Stimulated activated CD8-positive, alpha-beta memory T cell treated with anti-CD3 and anti-CD28 coated beads, Interleukin-4, amount 100 ng/mL, for 1 hour (primary cell): ENCODE results near the gene DNAH1.
A peak's percentile ranks its signal among the peaks of the same experiment; 100 is the strongest.
"Not testable (repeated sequence)": the region's sequence is repeated elsewhere in the genome, so short reads cannot be mapped to it uniquely, and the experiment has no call there.

Experiments
- DNase-seq, 2 donors: peaks; one replicate each; pipeline ENCODE4 v3.0.0-alpha.2; 2020; ENCODE audit warnings: low read depth in 2 of 2, low spot score in 1 of 2

The DNAH1 gene

DNA sequence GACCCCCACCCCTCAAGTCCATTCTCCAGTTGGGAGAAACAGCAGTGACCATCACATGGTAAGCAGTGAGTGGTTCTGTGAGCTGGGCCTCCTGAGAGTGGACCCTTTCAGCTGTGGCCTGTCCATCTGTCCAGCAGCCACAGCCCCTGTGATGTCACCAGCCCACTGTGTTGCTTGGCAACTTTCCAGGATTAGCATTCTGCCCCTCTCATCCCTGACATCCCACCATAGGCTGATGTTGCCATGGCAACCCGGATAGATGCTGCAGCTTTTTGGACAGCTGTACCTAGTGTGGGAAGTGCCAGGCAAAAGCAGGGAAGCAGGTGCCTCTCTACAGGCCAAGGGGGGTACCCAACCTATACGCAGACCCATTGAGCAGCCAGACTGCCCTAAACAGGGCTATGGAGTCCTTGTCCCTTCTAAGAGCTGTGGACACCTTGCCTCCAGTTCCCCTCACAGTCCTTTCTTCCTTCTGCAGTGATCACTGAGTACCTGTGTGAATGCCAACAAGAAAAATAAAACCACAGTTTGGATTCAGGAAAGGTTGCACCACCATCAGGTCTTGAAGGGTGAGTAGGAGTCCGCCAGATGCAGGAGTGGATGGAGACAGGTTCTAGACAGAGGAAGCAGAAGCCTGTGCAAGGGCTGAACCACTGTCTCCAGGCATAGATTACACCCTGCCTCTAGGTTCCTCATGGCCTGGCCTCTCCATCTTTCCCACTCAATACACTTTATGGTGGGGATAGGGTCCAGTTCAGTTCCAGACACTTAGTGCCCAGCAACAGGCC lies at the start of gene DNAH1:
TSS of gene DNAH1 (plus strand) at position 343 of the 788 bp plus-strand sequence. CDS start 6,124 bp downstream, outside the sequence.
- DNase-seq = no peak

DNA sequence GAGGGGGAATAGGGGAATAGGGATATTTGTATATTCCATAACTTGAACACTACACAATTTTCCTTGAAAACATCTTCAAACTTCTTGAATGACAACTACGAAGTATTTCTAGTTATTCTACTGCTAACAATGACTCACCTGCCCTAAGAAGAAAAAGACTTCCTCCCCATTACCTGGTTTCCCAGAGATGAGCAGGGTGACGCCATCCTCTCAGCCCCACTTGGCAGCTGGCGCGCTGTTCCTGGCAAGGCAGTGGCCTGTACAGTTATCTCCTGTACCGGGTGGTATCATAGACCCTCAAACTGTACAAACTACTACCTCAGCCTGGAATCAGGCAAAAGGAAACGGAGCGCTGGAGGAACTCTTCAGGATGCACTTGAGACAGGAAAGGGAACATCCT lies 48.1 kb upstream of the DNAH1 start:
- DNase-seq = no peak

DNA sequence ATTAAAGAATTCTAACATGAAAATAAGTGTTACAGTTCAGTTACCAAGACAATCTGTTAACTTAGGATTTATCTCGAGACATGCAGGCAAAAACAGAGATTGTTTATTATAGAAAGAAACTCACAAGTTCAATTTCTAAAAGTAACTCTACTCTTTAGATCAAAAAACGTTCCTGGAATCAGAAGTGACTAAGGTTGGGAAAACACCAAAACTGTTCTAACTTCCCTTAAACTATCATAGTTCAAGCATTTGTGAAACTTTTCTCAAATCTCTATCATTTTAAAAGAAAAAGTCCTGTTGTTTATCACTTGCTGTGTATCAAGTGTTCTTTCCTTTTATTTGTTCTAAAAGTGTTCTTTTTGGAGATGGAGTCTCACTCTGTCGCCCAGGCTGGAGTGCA lies 46.3 kb upstream of the DNAH1 start:
- no peak for DNase-seq

DNA sequence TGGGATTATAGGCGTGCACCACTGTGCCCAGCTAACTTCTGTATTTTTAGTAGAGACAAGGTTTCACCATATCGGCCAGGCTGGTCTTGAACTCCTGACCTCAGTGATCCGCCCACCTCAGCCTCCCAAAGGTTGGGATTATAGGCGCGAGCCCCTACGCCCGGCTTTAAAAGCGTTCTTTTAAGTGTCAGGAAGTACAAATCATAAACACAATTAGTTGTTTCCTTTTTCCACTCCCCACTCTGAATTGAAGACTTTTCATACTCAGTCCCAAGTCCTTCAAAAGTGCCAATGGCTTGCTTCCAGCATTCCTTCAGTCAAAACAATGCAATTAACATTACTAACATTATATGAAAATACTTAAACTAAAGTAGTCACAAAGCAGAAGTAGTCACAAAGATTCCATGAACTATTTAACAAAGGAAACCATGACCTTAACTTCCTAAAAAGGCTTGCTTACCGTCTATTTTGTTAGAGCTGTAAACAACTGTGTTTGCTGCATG lies 45.8 kb upstream of the DNAH1 start:
- no peak for DNase-seq

DNA sequence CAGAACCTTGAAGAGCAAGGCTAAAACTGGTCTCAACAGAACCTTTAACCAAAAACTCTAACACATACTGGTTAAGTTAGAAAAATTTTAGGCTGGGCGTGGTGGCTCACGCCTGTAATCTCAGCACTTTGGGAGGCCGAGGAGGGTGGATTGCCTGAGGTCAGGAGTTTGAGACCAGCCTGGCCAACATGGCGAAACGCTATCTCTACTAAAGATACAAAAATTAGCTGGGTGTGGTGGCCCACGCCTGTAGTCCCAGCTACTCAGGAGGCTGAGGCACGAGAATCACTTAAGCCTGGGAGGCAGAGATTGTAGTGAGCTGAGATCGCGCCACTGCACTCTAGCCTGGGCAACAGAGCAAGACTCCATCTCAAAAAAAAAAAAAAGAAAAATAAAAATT lies 43.9 kb upstream of the DNAH1 start:
- not testable (repeated sequence) for DNase-seq

DNA sequence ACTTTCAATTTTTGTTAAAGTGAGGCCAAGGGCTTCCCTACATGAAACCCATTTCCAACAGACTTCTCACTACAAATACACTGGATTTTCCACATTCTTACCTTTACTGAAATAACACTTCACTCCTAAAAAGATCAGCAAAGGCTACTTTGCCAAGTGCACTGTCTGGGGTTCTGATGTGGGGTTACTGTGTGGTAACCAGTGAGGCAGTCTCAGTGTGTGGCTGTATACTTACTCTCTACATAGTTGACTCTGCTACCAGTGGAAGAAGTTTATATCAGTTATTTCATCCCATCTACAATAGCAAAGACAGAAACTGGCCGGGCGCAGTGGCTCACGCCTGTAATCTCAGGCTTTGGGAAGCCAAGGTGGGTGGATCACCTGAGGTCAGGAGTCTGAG lies 43.3 kb upstream of the DNAH1 start:
- no peak for DNase-seq

DNA sequence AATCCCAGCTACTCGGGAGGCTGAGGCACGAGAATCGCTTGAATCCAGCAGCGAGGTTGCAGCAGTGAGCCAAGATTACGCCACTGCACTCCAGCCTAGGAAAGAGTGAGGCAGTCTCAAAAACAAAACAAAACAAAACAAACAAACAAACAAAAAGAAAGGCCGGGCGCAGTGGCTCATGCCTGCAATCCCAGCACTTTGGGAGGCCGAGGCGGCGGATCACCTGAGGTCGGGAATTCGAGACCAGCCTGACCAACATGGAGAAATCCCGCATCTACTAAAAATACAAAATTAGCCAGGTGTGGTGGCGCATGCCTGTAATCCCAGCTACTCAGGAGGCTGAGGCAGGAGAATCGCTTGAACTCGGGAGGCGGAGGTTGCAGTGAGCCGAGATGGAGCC lies 41.3 kb upstream of the DNAH1 start:
- DNase-seq = not testable (repeated sequence)

DNA sequence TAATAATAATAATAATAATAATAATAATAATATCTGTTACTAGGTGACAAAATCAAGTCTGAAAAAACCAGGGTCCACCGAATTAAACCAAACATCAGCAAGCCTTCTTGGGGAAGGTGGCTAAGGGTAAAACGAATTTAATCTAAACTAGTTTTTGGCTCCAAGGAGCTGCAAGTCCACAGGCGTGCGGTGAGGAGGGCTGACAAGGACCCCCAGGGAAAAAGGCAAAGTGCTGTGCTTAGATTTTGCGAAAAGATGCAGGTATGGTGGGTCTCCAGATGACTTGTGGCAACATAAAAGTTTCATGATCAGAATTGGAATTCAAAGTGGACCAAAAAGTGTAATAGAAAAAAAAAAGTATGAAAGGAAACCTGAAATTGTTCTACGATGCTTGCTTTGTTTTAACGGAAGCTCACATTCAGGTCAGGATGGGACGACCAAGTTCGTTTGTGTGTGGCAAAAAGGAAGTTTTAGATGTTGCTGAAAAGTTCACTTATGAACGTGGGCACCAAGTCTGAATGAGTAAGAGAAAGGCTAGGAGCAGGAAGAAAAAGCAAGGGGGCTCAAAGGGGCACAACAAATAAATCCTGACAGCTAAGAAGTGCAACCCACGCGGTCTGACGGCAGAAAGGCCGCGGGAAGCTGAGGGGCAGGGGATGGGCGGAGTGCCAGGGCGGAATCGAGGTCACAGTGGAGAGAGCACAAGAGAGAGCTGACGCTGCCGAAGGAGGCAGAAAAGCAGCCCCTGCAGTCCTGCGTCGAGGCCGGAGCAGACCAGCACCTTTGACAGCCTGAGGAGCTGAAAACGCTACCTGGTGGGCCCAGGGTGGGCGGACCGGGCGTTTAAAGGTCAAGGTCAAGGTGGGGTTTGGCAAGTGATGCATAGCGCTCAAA lies 38.8 kb upstream of the DNAH1 start:
- peak; percentile 33 to 49 for DNase-seq

DNA sequence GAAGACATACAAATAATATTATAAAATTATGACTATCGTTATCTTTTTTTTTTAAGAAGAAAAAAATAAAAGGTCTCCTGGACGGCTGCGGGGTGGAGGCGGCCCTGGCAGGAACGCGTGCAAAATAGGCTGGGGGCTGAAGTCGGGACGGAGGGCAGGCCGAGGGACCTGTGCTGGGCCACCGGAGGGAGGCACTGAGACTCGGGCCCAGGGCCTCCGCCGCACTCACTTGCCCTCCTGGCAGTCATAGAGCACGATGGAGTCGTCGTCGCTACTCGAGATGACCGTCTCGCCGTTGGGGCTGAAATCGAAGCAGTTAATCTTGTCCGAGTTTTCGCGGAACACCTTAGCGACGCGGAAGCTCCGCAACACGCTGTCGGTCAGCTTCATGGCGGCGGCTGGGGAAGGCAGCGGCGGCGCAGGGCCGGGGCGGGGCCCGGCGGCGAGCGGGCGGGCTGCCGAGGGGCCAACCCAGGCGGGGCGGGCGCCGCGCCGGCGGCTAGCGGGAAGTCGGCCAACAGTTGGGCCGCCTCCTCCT lies 38.1 kb upstream of the DNAH1 start:
- DNase-seq = peak in 1 of 2 donors; percentile 42

DNA sequence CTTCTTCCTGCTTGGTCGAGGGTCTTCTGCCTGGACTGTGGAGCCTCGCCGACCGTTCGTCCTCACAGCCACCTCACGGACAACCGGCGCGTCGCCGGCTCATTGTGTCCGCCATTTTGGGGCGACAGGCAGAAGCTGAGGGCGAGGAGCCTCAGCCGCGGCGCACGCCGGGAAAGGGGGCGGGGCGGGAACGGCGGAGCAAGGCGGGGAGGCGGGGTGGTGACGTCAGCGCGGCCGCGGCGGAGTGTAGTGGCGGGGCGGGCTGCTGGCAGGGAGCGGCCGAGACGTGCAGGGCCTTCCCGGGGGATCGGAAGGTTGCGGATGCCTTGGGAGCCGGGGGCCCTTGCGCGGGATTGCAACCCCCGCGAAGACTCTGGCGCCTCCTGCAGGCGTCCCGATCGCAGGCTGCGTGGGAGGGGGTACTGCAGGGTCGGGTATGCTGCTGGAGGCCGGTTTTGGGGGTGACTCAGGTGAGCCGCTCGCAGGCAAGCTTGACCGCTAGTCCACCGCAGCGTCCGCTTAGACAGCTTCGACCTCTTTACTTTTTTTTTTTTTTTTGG lies 37.5 kb upstream of the DNAH1 start, which contains the start of gene WDR82:
TSS of gene WDR82 (minus strand) at position 140 of the 560 bp plus-strand sequence. CDS start 288 bp downstream, outside the sequence.
- peak; percentile 97 for DNase-seq

DNA sequence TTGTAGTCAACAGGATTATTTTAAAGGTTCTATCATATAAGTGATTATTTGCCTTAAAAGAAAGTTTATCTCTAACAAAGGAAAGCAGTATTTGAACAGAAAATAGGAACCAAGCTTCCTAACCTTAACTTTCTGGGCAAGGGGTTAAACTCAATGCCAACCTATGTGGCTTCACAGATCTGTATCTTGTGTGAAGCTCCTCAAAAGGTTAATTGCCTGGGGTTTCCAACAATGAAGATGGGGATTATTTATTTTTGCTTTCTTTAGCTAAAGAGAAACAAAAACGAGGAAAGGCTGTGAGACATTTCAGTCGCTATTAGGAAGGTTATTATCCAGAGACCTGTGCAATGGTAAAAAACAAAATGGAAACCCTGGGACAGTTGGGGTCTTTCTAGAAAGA lies 36.5 kb upstream of the DNAH1 start:
- no peak for DNase-seq

DNA sequence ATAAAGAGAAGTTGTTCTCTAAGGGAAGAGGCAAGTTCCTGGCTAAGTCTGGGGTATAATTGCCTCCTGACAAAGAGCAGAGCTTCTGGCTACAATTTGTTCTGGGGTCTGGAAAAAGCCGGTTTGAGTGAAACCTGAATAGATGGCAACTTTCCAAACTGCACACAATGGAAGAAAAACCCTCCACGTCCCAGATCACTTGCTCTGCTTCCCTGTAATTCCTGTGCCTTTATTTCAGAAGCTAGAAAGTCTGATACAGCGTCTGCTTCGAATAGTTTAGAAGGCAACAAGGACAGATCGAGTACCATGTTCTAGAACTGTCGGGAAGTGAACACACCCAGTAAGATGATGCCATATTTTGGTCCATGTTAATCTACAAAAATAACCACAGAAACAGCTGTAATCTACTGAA lies 36.1 kb upstream of the DNAH1 start:
- no peak for DNase-seq

DNA sequence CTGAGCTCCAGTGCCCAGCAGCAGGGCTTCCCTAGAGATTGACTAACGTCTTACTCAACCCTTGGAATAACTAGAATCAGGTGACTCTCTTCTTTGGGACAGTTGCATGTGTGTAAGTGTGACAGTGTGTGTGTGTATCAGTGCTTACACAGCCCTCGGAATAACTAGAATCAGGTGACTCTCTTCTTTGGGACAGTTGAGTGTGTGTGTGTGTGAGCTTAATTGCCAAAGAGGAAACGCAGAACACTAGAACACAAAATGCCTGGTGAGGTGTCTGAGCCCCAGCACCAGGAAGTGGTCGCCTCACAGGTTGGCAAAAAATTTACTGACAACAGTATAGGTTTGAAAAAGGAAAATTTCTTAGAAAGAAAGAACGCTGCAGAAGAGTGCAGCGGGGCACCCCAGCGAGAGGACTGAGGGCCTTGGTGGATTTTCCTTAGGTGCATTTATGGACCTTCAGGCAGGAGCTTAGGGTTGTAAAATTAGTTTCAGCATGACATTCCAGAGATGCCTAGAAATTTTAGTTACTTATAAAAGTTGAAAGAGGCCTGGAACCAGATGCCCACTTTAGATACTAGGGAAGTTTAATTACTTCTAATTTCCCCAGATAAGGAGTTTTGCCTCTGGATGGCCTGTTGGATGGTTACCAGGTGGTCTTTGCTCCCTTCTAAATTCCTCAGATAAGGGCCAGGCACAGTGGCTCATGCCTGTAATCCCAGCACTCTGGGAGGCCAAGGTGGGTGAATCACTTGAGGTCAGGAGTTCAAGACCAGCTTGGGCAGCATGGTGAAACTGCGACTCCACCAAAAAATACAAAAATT lies 33.9 kb upstream of the DNAH1 start:
- no peak for DNase-seq

DNA sequence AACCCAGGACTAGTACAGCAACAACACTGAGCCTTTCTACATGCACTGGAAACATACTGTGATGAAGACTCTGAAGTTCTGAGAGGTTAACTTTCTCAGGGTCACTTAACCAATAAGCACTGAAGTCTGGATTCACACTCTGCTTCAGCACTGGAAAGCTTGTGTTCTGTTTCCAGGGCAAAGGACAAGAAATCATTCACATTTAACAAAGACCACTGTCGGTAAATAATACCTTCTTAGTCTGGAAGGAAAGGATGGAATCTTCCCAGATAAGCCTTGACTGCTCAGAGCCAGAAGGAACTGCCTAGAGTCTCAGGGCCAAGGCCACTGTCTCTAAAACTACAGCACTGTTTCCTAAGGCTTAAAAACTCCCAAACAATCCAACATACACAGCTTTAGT lies 32.8 kb upstream of the DNAH1 start:
- no peak for DNase-seq

DNA sequence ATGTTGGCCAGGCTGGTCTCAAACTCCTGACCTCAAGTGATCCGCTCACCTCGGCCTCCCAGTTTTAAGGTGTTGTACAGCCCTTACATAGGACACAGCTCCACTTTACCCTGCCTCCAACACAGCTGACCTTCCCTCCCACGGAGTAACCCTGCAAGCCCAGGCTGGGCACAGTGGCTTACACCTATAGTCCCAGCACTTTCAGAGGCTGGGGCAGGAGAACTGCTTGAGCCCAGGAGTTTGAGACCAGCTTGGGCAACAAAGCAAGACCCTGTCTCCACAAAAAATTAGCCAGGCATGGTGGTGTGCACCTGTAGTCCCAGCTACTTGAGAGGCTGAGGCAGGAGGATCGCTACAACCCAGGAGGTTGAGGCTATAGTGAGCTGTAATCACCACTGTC lies 32.1 kb upstream of the DNAH1 start:
- DNase-seq = not testable (repeated sequence)

DNA sequence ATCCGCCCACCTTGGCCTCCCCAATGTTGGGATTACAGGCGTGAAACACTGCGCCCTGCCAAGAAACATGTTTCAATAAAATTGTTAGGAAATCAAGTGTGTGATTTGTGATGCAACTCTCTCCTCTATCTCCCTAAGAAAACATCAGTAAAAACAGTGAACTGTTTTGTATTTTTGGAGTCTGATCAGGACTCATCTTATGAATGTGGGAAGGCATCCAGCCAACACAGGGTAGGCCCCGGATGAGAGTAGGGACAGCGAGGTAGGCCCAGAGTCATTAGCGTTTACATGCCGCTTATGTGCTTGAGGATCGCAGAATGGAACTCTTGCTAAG lies 29.4 kb upstream of the DNAH1 start:
- DNase-seq = no peak

DNA sequence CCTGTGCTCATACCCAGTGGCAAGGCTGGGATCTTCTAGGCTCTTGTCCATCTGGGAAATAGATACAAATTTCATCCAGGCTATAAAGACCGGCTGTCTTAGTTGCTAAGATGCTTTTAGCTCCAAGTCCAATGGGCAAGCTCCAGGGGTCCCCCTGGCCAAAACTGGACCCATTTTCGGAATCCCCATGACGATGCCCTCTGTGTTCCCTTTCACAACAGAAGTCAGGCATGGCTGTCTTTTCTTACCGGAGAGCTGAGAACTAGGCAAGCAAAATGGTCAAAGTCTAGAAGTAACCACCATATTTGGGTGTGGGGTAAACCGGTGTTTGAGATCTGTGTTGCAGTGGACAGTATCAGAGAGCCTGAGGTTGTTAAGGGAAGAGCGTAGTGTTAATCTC lies 27.4 kb upstream of the DNAH1 start:
- DNase-seq = no peak

DNA sequence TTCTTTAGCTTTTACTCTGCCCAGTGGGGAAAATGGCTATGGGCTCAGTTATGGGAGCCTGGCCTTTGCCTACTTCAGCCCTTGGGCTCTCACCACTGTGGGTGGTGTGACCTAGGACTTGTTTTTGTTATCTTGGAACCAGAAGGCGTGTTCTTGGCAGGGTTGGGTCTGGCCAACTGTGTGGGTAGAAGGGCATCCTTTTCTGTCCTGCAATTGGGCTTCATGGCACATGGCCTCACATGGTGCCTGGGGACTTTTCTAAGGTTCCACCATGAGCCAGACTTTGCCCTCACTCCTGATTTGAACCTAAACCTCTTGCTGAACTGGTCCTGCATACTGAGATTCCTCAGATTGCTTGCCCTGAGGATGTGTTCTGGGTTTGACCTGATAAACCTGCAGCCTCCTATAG lies 26.8 kb upstream of the DNAH1 start:
- no peak for DNase-seq

DNA sequence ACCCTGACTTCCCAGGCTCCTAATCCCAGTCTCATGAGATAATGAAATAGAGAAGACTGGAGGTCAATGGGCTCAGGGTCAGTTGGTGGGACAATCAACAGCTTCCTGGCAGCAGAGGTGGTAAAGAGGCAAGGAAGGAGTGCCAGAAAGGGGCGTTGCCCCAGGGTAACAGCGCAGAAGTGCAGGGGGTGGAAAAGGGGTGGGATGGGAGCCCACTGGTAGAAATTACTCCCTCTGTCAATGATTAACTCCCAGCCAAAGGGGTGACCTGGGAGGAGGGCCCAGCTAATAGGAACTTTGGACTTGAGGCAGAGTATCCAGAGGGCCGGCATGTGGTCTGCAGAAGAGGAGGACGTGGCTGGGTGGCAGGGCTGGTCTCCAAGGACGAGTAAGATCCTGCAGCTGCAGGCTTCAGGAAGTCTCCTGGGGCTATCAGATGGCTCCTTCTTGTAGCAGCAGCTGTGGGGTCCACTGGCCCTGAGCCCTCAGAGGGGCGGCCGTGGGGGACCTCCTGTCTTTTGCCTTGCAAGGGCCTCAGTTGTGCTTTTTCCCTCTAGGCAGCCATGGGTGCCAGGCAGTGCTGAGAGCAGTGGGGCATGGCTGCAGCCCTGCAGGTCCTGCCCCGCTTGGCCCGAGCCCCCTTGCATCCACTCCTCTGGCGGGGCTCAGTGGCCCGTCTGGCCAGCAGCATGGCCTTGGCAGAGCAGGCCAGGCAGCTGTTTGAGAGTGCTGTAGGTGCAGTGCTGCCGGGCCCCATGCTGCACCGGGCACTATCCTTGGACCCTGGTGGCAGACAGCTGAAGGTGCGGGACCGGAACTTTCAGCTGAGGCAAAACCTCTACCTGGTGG lies 26.1 kb upstream of the DNAH1 start:
- no peak for DNase-seq
